RKO (cell line): ENCODE results near the gene PLXNC1.
A peak's percentile ranks its signal among the peaks of the same experiment; 100 is the strongest.

Experiments
- DNase-seq: peaks from one replicate; pipeline ENCODE4 v3.0.0-alpha.2; 2016; ENCODE audit warnings: low spot score

The PLXNC1 gene

GRCh38 chr12:94162108-94162507 lies 13.7 kb downstream of the PLXNC1 start:
- no peak for DNase-seq

GRCh38 chr12:94163850-94164249 lies 15.5 kb downstream of the PLXNC1 start:
- no peak for DNase-seq

GRCh38 chr12:94165138-94165537 lies 16.8 kb downstream of the PLXNC1 start:
- DNase-seq, result no peak

DNA sequence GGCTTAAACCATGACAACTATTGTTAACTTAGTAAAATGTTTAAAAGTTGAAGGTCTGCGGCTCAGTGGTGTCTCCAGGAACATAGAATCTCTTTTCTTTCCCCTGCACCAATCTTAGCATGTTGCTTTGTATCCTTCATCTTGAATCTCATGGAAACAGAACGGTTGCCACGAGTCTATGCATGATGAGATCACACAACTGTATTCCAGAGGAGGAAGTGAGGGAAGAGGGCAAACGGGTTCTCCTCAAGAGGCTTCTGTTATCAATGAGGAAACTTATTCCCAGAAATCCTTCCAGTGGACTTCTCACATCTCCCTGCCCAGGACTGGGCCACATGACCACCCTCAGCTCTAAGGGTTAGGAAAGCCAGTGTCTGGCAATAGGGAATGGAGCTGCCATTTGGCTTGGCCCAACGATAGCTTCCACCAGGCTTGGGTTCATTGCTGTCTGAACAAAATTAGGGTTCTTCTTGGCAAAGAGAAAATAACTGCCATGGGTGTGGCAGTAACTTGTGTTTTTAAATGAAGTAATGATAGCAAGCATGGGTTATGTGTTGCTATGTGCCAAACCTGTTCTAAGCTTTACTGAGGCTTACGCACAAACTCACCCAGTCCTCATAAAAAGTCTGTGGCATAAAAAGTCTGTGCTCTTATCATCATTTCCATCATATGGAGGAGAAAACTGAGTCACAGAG lies 17.4 kb downstream of the PLXNC1 start:
- no peak for DNase-seq

- no peak for DNase-seq
Measured at GRCh38 chr12:94167071-94167755, 18.8 kb downstream of the PLXNC1 start.

- DNase-seq, result no peak
Measured at GRCh38 chr12:94167756-94168416, 19.5 kb downstream of the PLXNC1 start.

GRCh38 chr12:94169495-94169894 lies 21.1 kb downstream of the PLXNC1 start:
- no peak for DNase-seq

DNA sequence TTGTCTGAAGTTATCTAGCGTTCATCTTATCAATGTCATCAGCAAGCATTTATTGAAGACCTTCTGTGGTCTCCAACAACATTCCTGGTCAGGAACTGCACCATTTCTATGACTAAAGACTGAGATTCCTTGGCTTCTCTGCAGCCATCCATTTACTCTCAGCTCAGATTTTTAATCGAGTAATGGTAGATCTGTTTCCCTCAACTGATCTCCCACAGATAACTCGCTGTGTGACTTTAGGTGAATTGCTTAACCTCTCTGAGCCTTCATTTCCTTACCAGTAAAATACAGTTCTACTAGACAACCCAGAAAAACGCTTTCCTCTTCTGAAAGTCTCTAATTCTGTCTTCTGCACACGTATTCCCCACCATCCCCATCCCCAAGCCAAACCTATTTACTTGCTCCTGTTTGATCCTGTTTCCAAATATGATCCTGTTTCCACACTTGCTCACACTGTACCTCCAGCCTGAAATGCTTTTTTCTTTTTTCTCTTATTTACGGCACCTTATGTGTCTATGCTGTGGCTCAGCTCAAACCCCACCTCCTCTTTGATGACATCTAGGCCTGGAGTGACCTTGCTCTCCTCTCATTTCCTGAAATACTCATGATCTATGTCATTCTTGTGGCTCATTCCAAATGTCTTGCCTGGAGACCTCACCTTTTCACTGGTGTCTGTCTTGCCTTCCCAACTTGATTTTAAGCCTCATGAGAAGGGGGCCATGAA lies 21.8 kb downstream of the PLXNC1 start:
- DNase-seq, result no peak

DNA sequence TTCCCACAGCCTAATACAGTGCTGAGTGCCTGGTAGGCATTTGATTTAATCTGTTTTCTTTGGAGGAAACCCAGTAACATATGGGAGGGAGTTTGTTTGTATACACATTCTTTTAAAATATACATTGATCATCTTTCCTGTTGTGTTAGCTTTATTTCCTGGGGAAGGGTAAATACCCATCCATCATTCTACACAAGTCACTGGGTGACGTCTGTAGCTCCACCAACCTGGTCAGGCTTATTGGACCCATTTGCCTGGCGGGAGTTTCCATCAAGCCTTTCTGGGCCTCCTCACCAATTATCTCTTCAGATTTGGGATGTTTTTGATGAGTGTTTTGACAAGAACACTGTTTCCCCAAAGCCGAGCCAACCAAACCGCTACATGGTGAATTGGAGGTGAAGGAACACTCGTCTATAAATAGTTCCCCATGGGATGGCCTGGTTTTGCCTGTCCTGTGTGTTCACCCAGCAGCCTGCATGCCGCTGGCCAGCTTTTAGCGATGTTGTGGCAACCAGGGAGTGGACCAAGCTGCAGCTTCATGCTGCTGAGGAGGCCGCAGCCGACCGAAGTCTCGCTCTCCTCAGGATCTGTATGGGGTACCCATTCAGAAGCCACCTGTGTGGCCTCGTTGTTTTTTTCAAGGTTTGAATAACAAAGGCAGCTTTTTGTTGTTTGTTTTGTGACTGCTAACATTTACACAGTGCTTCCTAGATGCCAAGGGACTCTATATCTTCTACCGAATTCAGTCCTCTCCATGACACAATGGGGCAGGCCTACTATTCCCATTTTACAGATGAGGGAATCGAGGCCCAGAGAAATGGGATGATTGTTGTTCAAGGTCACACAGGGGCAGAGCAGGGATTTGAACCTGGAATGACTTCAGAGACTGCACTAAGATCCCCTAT lies 22.6 kb downstream of the PLXNC1 start:
- DNase-seq, result no peak

DNA sequence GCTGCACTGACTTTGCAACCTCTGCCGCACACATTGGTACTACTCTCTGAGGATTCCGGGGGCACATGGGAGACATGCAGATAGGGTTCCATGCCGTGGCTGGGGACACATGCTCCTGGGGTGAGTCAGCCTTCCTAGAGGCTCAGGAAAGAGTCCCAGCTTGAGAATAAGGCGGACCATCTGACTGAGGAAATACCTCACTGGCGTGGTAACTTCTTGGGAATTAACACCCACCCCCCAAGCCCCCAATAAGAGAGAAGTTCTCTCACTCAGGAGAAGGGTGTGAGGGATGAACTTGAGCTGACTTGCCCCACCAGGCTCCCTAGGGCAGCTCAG lies 23.2 kb downstream of the PLXNC1 start:
- no peak for DNase-seq

GRCh38 chr12:94172031-94172430 lies 23.7 kb downstream of the PLXNC1 start:
- peak; percentile 47 for DNase-seq

GRCh38 chr12:94172973-94173372 lies 24.6 kb downstream of the PLXNC1 start:
- no peak for DNase-seq

DNA sequence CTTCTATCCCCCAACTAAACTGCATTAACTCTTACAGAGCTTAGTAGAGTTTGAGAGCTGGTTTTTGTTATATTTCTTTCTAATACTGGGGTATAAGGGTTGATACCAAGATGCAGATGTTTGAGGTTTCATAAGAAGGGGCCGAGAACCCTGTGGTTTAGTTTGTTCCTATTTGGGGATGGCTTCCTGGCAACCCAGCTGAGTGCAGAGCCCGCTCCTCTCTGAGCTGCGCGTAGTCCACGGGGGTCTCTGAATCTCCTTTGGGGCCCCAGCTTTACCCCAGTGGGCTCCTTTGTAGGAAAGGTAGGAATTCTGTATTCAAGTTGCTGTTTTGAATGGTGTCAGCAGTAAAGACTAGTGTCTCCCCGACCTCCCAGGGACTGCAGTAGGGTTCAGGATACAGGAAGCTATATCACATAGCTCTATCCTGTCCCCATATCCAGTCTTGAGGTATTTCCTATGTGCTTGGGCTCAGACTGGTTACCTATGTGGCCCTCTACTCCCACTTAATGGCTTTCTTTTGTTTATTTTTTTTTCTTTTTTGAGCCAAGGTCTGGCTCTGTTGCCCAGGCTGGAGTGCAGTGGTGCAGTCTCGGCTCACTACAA lies 25.4 kb downstream of the PLXNC1 start:
- DNase-seq, result no peak

DNA sequence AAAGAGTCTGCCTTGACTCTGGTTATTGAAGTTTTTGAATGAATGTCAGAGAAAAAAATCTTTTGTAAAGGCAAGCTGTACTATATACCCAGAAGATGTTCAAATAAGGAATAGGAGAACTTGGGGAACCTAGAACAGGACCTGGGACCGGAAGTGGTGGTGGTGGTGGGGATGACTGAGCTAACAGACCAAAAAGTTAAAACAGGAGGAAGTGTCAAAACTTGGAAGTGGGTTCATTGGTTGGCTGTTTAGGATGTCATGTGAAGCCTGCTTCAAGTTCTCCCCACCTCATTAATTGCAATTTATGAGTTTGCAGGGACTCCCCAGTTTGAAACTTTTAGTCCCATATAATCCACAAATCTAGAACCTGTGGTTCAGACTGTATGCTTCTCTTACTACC lies 26.2 kb downstream of the PLXNC1 start:
- DNase-seq, result no peak

DNA sequence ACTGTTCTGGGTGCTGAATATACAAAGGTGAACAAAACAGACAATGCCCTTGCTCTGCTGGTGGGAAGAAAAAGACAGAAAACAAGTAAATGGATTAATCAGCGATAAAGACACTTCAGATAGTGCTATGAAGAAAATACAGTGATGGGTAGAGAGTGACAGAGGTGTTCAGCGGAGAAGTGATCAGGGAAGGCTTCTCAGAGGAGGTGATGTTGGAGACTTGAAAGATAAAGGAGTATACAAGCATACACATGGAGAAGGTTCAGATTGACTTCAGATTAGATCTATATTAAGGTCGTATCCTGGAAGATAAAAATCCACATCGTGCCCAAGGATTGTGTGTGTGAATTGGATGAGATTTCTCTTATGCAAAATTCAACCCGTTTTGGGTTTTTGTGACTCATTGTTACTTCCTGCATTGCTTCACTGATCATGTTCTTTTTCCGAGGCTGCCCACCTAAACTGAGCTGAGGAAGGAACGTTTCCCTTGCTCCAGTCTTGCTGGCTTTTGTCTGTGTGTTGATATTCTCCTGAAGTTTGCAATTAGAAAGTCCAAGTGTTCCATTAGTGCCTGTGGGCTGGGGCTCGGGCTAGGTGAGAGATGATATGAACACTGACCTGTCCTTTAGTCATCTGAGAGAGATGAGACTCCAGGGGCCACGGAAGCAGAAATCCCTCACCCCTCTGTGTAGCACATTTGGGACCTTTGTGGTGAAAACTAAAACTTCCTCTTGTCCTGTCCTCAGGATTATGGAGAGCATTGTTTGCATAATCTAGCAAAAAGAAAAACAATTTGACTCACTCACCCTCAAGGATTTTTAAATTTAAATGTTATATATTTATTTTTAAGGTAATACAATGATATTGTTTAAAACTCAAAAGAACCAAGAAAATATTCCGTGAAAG lies 27.6 kb downstream of the PLXNC1 start:
- DNase-seq, result no peak

- DNase-seq, result no peak
Measured at GRCh38 chr12:94178054-94178453, 29.7 kb downstream of the PLXNC1 start.

DNA sequence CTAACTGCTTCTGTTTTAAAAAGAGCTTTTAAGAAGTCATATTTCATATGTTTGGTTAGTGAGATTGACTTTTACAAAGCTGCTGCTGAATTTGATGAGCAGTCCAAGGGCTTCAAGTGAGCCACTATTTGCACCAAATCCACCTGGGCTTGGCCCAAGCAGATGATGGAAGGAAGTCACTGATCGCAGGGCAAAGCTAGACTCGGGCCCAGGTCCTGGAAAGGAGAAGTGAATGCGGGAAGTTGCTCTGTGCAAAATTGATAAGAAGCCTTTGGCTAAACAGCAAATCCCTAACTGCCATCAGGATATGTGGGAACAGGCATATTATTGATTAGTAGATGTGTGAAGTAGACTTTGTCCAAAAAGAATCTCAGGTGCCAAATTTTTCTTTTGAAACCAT lies 30.5 kb downstream of the PLXNC1 start:
- no peak for DNase-seq

GRCh38 chr12:94179723-94180122 lies 31.3 kb downstream of the PLXNC1 start:
- no peak for DNase-seq

GRCh38 chr12:94180558-94181296 lies 32.4 kb downstream of the PLXNC1 start:
- DNase-seq, result no peak
